Urothelium cell line (cell line): ENCODE results near the gene SSBP4.
A peak's percentile ranks its signal among the peaks of the same experiment; 100 is the strongest.

ENCODE experiments used
- DNase-seq: peaks from one replicate; pipeline ENCODE4 v3.0.0; 2011; ENCODE audit warnings: low spot score, mixed read lengths
- FAIRE-seq: peaks from 2 replicates; lab custom pipeline; 2011; peaks lifted over from hg19 to GRCh38; lab: Jason Lieb, UNC

Gene SSBP4

GRCh38 chr19:18464646-18465045 is 45.4 kb downstream of the SSBP4 start:
- DNase-seq (no peak), FAIRE-seq (no peak)

DNA sequence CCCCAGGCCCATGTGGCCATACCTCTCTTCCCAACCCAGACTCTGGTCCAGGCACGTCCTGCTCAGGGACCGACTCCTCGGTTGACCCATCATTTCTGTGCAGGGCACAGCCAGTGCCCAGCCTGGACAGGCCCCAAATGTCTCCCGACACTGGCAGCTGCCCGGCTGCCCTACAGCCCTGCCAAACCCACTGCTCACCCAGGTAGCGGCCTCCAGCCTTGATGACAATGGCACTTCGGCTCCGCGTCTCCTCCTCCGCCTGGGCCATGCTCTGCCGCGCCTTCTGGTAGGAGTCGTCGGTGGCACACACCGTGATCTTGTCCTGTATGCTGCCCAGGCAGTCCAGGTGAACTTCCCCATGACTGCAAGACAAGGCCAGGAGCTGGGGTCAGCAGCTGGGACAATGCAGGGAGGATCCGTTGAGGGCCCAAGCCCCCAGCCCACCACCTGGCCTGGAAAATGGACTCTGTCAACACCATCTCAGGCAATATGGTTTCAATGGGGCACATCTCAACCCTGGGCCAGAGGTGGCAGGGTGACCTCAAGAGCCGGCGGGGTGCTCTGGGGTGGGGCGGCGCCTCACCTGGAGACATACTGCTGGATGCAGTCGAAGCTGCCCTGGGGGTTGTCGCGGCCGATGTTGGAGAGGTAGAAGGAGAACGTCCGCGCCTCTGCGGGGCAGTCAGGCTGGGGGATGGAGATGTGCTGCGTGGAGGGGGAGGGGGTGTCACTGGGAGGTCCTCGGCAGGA is 46.2 kb downstream of the SSBP4 start:
- no peak for DNase-seq
- no peak for FAIRE-seq

GRCh38 chr19:18465964-18466339 is 46.8 kb downstream of the SSBP4 start:
- DNase-seq (no peak), FAIRE-seq (no peak)

DNA sequence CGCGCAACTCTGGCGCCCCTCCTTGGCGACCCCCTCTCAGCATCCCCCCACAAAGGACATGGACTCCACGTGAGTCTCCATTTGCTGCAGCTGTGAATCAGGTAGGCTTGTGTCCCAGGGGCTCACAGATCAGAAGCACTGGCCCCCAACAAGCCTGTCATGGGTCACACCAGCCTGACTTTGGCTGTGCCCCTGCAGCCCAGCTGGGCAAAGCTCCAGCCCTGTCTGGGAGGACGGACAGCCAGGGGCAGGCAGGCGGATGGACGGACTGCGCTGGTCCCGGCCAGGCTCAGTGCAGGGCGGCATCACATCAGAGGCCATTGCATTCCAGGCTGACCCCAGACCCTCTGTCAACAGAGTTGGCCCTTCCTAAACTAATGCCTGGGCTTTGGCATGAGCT is 47.2 kb downstream of the SSBP4 start:
- FAIRE-seq (no peak), DNase-seq (no peak)

DNA sequence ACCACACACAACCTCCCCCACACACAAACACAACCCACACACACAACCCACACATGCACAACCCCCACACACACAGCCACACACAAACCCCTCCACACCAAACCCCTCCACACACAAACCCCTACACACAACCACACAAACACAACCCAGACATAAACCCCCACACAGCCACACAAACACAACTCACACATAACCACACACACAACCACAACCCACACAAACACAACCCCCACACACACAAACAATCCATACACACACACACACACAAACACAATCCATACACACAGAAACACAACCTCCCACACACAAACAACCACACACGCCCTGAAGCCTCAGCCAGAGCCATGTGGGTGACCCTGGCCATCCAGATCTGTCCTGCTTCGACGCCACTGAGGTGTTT is 48.8 kb downstream of the SSBP4 start:
- FAIRE-seq, result peak; percentile 71

DNA sequence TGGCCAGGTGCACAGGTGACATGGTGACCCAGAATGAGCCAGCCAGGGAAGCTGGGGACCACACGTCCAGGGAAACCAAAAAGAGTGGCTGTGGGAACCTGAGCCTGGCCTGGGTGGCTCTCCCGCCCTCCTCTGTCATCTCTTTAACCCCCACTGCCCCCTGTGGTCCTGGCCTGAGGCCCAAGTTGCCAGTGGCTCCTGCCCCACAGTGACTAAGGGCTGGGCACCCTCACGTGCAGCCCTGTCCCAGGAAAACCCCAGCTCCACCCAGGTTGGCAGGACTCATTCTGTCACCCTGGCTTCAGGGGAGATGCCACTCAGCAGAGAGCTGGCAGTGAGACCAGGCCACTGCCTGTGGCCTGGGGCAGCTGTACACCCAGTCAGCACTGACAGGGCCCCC is 49.3 kb downstream of the SSBP4 start:
- no peak for FAIRE-seq
- DNase-seq, result no peak

More for the DNA sequence above, 48.8 kb downstream of the SSBP4 start:
- no peak for DNase-seq

DNA sequence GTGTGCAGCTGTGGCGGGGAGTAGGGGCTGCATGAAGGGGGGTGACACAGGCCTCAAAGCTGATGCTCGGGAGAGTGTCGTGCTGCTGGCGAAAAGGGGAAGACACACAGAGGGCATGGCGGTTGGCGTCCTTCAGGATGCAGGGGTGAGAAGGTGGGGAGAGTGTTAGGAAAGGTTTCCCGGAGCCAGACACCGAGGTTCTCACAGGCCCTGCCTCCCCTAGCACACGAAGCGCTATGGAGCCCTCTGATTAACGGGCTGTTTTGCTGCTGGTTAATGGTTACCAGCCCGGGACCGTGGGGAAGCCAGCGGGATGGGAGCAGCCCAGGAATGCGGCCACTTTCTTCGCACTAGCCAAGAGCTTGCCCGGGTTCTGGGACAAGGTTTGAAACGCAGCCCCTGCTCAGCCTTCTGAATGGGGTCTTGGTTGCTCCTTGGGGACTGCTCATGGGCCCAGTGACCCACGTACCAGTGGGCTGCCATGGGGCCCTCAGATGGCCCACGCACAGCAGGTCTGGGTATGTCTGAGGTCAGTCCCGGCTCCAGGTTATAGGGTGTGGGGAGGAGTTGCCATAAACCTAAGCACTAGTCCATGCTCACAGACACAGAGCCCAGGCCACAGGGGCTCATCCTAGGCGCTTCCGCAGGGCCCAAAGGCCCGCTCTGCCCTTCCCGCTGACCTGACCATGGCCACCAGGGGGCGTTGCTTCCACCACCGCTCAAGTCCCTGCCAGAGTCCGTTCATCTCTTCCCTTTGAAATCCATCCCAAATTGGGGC is 50.1 kb downstream of the SSBP4 start:
- DNase-seq (peak; percentile 50), FAIRE-seq (no peak)

DNA sequence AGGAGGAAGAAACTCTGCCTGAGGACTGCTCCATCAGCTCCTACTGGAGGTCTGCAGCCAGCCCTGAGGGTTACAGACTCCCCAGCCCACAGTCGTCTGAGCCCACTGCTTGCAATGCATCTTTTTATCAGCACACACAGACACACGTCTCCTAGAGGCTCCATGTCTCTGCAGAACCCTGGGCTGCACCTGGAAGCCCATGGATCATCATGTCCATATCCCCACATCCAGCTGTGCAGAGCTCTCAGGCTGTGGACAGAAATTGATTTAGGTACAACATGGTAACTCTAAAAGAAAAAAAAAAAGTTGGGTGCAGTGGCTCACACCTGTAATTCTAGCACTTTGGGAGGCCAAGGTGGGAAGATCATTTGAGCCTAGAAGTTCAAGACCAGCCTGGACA is 51.6 kb downstream of the SSBP4 start:
- FAIRE-seq (no peak), DNase-seq (no peak)

- FAIRE-seq (no peak), DNase-seq (no peak)
These were observed 54.0 kb downstream of the SSBP4 start for GRCh38 chr19:18473003-18473705.

- FAIRE-seq (no peak), DNase-seq (no peak)
These were observed 54.5 kb downstream of the SSBP4 start for GRCh38 chr19:18473706-18474087.

DNA sequence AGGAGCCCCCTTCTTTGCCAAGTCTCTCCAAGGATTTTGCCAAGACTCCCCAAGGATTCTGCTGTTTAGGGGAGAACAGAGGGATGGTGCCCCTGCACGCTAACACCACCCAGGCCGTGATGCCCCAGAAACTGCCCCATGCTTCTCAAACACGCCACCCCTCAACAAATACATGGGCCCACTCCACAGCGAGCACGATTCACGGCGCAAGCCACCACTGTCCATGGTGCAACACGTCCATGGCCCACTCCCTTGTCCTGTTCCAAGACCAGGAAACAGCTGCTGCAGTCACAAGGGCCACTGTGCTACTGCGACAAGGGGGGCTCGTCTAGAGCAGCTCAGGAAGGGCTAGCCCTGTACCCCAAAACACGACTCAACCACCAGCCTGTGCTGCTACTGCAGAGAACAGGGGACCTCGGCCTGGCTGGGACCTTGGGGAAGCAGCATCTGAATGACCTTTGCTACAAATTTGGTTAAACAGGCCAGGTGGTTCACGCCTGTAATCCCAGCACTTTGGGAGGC is 55.2 kb downstream of the SSBP4 start:
- DNase-seq (no peak), FAIRE-seq (no peak)

GRCh38 chr19:18475004-18475453 is 55.8 kb downstream of the SSBP4 start:
- FAIRE-seq (no peak), DNase-seq (no peak)

DNA sequence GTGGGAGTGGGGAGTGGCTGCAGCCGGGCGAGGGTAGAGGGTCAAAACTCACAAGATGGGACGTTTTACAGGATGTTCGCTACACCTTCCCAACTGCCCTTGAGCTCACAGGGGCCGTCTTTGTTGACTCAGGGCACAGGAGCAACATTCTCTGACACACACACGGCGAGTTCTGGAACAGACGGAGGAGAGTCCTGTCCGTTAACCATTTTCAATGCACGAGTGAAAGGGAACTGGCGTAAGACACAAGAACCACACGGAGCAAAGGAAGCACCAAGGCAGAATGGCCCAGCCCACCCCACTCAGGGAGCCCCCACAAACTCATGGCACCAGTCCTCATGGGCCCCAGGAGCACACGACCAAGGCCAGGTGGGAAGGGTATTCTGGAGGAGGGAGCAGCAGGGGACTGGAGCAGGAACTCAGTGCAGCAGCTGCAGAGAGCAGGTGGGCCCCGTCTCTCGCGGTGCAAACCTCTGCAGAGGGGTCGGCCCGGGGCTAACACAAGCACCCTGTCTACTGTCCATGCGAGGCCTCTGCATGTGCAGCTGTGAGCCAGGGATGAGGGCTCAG is 56.6 kb downstream of the SSBP4 start:
- no peak for DNase-seq
- no peak for FAIRE-seq

DNA sequence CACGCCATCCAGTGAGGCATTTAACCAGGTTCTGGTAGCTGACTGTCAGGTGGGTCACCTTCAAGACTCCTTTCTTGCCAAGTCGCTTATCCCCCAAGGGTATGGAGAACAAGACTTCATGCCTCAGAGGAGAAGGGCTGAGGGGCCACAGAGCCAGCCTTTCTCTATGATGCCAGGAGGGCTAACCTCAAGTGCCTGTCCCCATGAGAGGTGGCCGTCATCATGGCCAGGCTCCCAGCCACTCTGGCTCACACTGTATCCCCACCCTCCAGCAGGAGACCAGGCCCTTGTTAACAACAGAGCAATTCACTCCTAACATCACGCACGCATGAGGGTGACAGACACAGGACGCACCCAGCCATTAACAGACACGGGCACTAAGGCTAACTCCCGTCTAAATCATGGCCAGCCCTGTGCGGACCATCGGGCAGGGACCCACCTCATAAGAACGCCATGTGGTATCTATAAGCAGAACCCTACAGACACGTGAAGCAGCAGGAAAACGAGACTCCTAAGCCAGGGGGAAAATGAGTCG is 57.4 kb downstream of the SSBP4 start:
- FAIRE-seq, result no peak

DNA sequence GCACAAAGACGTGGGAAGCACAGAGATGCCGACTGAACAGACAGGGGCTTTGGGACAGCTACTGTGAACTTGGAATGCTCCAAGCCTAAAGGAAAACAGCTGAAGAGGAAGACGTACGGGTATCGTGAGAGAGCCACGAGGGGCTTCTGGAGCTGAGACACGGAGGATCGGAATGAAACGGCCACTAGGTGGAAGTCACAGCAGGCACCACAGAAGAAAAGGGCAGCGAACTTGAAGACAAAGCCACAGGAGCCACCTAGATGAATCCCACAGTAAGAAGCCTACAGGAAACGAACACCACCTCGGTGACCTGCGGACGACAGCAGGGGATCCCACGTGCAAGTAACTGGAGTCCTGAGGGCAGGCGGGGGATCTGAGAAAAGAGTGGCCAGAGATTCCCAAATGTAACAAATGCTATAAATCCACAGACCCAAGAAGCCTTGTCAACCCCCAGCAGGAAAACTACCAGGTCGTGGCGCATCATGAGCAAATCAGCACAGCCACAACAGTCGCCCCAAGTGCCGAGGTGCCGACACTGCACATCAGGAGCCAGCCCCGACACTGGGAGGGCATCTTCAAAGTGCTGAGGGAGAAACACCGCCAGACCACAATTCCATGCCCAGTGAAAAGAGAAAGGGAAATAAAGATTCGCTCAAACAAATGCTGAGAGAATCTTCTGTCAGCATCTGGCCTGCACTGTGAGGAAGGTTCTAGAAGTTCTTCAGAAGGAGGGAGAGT is 58.0 kb downstream of the SSBP4 start:
- DNase-seq, result no peak
- FAIRE-seq, result no peak

More for the DNA sequence above, 57.4 kb downstream of the SSBP4 start:
- no peak for DNase-seq

DNA sequence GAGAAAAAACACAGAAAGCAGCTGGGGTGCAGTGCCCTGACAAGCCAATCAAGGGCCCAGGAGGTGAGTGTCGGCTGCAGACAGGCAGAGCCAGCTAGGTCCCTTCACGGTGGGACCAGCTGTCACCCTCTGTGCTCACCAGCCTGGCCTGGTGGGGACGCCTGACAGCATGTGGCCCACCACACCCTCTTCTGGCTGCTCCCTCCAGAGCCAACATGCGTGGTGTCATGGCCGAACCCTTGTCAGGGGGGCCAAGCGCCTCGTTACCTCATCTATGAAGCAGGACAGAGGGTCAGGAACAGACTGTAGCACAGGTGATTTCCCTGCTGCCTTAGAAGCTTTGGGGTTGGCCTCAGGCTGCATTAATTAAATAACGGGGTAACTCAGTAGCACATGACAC is 58.8 kb downstream of the SSBP4 start:
- FAIRE-seq (no peak), DNase-seq (no peak)

DNA sequence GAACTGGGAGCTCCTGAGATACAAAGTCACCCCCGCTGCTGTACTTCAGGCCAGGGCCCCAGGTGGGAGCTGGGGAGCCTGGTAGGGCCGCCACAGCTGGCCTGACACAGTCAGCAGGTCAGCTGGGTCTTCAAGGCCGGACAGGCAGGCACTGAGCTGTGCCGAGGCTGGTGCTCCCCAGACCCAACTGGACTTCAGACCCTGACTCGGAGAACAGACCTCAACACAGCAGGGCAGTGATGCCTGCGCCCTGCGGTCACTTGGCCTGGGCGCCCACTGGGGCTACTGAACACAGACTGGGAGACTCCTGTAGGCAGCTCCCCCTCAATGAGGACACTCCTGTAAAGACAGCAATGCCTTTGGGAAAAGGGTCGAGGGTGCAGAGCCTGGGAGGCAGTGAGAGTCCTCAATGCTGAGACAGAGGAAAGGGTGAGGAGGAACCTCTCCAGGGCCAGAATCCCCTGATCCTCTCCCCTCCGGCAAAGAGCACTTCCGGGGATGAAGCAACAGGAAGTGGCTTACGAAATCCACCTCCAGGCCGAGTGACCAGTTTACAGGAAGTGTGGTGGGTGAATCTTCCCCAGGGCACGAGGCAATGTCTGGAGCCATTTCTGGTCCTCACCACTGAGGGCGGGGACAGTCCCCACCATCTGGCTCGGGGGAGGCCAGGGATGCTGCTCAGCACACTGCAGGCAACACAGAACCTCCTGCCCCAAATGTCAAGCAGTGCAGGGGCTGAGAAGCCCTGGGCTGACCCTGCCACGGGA is 59.5 kb downstream of the SSBP4 start:
- peak; percentile 58 for DNase-seq
- no peak for FAIRE-seq

DNA sequence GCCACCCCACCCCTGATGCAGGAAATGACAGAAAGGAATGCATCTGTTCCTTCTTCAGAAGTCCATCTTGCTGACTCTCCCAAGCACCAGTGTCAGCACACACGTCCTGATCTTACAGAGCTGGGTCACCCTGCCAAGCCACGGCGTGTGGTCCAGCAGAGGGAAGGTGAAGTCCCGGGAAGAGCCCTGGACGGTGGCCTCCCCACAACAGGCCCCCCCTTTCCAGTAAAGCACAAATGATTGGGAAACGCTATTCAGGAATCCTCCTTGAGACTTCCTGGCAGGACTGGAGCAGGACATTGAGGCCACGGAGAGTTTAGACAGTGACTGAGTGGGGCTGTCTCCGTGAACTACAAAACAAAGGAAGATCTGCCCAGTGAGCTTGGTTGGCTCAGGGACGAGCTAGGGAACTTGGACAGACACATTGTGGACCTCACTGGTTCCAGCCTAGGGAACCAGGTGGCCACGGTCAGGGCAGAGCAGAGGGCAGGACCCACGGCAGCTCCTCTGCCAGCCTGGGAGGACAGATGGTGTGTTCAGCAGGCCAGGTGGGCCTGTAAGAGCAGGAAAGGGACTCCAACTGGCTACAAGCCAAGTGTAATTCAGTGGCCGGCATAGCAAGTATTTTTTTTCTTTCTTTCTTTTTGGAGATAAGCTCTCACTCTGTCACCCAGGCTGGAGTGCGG is 61.0 kb downstream of the SSBP4 start:
- no peak for DNase-seq
- FAIRE-seq, result no peak
